Hematopoietic multipotent progenitor cell treated with erythropoietin and hydrocortisone succinate and interleukin-3 and kit ligand, for 8 days (in vitro differentiated cells): Measurements from ENCODE around the gene SH3BP4.

Experiments
- DNase-seq: peaks from one replicate; pipeline ENCODE4 v3.0.0-alpha.2; 2015

The SH3BP4 gene

DNA sequence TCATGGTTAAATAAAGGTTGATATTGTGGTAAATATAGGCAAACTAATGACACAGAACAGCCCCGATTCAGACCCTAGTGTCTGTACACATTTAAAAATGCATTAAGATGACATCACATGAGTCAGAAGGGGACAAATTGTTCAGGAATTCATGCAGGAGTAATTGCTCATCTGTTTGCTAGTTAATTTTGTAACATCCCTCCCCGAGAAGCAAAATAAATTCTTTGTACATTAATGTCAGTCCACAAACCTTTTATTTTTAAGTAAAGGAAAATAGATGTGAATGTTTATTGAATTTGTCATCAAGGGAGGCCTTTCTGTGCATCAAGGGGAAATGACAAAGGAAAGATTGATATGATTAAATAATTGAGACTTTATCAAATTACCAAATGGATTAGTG lies 69.9 kb downstream of the SH3BP4 start:
- no peak for DNase-seq

GRCh38 chr2:235024191-235024860 lies 72.5 kb downstream of the SH3BP4 start:
- no peak for DNase-seq

- no peak for DNase-seq
These were observed 73.3 kb downstream of the SH3BP4 start for GRCh38 chr2:235024931-235025773.

GRCh38 chr2:235025800-235026536 lies 74.2 kb downstream of the SH3BP4 start:
- DNase-seq: no peak

DNA sequence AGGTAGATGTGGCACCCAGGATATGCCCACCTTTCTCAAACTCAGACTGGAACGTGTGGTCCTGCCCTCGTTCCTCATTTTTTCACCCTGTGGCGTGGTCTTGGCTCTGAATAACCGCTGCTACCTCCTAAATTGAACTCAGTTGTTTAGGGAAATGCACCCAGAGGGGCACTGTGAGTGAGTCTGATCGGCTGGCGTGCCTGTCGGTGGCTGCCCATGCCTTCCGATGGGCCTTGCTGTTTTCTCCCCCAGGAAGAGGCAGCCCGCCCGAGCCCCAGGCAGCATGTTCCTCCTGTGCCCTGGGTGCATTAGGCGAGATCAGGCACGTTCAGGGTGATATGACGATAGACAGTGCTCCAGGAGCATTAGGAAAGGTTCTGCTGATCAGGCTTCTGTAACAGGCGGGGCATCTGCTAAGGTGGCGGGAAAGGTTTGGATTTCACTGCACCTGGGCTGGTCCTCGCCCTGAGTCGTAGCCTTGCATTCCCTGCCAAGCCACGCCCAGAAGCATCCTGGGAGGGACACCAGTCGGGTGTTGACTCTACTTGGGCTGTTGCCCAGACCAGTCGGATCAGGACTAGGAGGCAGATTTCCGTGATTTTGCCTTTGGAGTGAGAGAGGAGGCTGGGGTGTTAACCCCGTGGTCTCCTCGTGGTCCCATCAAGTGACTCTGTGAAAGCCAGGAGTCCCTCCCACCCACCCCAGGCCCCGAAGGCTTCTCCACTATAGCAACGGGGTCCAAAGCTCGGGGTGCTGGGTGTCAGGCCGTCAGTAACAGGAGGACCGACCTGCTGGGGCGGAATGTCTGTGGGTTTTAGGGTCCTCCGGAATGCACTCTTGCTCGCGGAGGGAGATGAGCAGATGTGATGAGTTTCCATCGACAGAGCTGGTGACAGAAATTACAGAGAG lies 75.1 kb downstream of the SH3BP4 start:
- DNase-seq: no peak

DNA sequence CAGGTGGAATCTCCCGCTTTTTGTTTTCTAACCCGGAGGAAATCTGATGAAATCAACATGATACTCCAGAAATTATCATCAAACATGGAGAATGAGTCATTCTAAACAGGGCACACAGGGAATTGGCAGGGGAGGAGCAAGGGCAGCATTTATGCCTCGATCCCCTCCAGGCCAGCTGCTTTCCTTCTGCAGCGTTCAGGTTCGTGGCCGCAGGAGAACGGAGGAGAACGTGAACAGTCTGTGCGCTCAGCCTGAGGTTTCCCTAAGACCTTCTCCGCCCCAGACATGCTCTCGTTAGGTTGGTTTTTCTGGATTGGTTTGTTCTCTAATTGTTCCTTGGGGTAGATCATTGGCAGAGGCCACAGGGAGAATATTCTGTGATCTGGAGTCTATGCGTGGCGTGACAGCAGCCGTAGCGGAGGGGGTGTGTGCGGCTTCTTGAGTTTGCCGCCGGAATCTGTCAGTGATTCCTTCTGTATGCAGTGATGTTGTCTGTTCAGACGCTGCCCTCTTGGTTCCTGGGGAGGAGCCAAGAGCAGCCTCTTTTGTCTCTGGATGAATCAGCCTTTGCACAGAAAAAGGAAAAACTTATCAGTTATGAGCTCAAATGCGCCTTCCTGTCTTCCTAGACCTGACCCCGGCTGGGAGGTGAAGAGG lies 75.9 kb downstream of the SH3BP4 start:
- no peak for DNase-seq

- no peak for DNase-seq
These were observed 76.8 kb downstream of the SH3BP4 start for GRCh38 chr2:235028646-235029045.

DNA sequence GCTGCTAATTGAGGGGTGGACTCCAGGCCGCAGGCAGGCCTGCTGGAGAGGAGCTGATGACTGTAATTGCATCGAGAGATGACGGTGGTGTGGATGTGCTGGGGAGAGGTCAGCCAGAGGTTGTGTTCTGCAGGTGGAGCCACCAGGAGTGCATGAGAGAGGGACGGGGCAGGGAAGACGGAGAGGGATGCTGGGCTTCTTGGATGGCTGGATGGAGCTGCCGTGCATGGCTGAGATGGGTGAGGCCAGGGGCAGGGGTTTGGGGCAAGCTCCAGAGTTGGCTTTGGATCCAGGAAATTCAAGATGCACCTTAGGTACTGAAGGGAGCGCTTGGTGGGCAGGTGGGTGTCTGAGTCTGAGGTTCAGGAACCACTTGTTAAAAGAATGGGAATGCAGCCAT lies 77.2 kb downstream of the SH3BP4 start:
- DNase-seq: no peak

DNA sequence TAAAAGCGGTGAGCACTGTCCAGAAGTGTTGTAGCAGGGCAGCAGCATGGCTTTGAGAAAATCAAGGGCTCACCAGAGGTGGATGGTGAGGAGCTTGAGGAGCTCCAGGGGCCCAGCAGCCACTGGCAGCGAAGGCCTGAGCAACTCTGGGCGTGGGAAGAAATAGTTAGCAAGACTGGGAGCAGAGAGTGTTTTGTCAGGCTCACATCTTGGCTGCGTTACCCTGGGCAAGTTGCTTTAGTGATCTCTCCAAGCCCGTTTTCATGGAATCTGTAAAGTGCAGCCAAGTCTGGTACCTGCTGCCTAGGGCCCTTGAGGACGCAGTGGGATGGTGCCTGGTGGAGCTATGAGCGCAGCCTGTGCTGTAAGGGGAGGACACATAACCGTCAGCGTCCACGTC lies 78.3 kb downstream of the SH3BP4 start:
- DNase-seq: no peak

DNA sequence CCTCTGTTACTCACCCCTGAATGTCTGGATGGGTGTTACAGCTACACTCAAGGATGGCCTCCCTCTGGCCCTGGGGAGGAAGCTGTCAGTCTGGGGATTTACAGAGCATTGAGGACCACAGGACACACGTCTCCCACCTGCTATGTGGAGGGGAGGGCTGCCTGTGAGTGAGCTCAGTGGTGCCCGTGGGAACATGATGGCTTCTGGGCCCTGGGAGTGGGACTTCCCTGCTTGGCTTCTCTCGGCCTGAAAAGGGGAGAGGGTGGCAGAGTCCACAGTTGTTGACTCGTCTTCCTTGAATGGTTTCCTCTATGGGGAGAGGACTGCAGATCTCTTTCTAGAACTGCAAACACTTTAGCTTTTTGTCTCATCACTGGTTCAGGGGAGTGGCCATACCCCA lies 79.1 kb downstream of the SH3BP4 start:
- no peak for DNase-seq

DNA sequence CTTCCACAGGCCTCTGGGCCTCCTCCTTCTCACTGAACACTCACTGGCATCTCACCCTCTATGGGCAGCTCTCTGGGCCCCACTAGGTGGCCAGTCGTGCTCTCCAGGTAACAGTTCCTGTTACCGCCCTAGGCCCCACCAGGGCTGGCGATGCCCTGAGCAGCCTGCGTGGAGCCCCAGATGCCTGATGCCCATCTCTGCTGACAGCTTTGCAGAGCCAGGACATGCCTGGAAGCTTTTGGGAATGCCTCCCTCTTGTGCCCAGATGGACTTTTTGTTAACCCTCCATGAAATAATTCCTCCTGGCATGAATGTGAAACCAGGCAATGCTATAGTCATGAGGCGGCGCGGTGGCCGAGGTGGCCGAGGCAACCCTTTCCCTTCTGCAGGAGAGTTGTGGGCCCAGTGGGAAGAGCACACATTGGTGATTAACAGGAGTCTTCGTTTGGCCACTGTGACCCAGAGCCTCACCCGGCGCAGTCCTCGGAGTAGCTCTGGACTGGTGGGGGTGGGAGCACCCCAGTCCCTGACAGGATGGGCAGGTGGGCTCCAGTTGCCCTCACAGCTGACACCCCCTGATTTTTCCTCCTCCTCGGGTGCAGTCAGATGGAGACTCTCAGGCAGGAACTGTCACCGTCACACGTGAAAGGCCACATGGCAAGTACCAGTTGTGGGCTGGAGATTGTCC lies 80.0 kb downstream of the SH3BP4 start:
- DNase-seq: no peak

DNA sequence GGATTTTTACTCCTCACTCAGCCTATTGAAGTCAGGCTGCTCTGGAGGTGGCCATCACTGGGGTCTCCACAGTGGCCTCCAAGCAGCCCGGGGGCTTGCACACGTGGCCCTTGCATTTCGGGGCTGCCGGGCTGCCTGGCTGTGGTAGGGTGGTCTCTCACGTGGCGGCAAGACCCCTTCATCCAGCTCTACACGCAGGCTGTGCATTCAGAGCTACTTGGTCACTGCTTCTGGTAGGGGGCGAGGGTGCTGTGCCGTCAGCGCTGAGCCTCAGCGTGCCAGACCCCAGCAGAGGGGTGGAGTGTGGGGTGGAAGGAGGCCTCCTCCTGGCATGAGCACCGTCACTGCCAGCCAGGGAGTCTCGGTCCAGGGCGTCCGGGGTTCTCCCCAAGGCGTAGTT lies 80.6 kb downstream of the SH3BP4 start:
- DNase-seq: no peak

DNA sequence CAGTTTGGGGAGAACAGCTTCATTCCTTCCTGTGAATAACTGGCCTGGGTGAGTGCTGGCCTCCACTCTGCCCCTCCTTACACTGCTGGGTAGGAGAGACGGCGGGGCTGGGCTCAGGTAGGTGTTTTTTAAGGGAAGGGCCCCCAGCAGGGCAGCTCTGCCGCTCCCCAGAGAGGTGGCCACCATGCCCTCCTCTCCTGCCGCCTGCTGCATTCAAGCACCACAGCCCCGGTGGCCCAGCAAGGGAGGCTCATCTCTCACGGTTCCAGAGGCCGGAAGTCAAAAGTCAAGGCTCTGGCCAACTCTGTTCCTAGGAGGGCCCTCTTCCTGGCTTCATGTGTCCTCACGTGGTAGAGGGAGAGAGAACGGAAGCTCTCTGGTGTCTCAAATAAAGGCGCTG lies 81.1 kb downstream of the SH3BP4 start:
- DNase-seq: no peak

DNA sequence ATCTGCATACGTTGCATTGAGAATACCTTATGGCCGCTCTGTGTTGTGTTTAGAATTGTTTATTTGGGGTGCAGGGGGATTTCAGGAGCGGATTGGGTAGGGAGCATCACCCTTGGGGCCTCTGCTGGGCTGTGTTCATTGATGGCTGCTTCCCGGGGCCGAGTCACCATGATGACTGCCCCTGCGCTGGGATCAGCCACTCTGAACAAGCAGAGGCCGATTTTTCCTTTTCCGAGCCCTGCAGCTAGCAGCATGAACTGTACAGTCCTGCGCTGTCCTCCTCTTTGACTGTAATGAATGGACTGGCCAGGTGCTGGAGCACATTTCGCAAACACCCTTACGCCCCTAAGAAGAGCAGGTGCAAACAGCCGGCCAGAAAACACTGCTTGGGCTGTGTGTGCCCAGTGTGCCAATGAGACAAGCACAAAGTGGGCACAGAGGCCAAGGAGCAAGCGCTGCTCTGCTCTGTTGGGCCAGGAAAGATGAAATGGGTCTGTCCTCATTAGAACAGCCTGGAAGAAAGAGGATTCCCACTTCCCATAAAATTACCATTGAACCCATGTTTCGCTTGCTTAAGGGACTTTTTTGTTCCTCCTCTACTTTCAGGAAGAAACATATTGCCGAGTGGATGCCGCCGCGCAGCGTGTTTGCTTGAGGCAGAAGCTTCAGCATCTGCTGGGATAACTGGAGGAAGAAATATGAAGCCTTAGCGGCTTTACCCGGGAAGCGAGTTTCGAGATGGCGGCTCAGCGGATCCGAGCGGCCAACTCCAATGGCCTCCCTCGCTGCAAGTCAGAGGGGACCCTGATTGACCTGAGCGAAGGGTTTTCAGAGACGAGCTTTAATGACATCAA lies 82.7 kb downstream of the SH3BP4 start:
- DNase-seq: no peak

DNA sequence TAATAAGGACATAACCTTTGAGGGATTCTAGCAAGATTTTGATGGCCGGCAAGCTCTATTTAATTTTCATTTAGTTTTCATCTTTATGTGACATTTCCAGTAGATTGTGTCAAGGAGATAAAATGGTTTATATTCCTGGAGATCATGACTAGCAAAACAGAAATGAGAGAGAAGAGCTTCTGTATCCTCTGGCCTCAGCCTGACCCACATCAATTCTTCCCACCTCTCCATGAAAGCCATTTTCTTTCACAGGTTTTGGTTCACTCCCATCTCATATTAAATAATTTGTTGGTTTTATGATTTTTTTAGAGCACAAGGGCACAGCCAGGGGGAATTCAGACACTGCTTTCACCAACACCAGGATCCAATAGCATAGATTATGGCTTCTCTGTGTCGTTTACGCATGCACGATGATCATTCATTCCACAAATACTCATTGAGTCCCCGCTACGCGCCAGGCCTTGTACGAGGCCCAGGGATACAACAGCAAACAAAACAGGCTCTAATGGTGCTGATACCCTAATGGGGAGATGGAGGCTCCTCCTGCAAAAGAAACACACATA lies 85.9 kb downstream of the SH3BP4 start:
- DNase-seq: no peak

- no peak for DNase-seq
These were observed 89.6 kb downstream of the SH3BP4 start for GRCh38 chr2:235041221-235041917.

GRCh38 chr2:235041918-235042575 lies 90.2 kb downstream of the SH3BP4 start:
- DNase-seq: no peak

- DNase-seq: no peak
These were observed 91.0 kb downstream of the SH3BP4 start for GRCh38 chr2:235042576-235043515.
